Activated naive CD4-positive, alpha-beta T cell treated with anti-CD3 and anti-CD28 coated beads, Interleukin-2, amount 10 ng/mL, durations not matched to agents 7 days and 5 days (primary cell): ENCODE data around the gene NBEA.

Source experiments
- CTCF ChIA-PET: fragments of 350-600 bp; sonication (Branson Sonifier 250); formaldehyde crosslinking; loops from one replicate; lab custom pipeline; 2021; ENCODE audit warnings: antibody characterized with exemption; lab: Charles Lee
- DNase-seq: peaks from one replicate; pipeline ENCODE4 v3.0.0-alpha.2; 2020
- H3K27ac Mint-ChIP-seq: one replicate; pipeline ENCODE4 v1.8.0; 2021; ENCODE audit warnings: mild to moderate bottlenecking, moderate library complexity, mixed read lengths
- H3K27me3 Mint-ChIP-seq: one replicate; pipeline ENCODE4 v1.8.0; 2021; ENCODE audit warnings: mild to moderate bottlenecking, mixed read lengths
- H3K36me3 Mint-ChIP-seq: one replicate; pipeline ENCODE4 v1.8.0; 2021; ENCODE audit warnings: mixed read lengths
- H3K4me1 Mint-ChIP-seq: one replicate; pipeline ENCODE4 v1.8.0; 2021; ENCODE audit warnings: mixed read lengths
- H3K4me3 Mint-ChIP-seq: one replicate; pipeline ENCODE4 v1.8.0; 2021; ENCODE audit warnings: mild to moderate bottlenecking, moderate library complexity, mixed read lengths
- H3K9me3 Mint-ChIP-seq: one replicate; pipeline ENCODE4 v1.8.0; 2021; ENCODE audit warnings: mixed read lengths

NBEA gene

GRCh38 chr13:35208587-35208986 is 266.5 kb downstream of the NBEA start:
- no peaks in the 10 kb centered on the region for H3K36me3 Mint-ChIP-seq
- CTCF ChIA-PET: no interaction called here
- no peak overlapping the region for H3K27ac Mint-ChIP-seq
- no peaks in the 10 kb centered on the region for H3K27me3 Mint-ChIP-seq
- DNase-seq: no peak
- no peak overlapping the region for H3K4me3 Mint-ChIP-seq
- H3K9me3 Mint-ChIP-seq: no peaks in the 10 kb centered on the region
- H3K4me1 Mint-ChIP-seq: no peaks in the 10 kb centered on the region

- CTCF ChIA-PET: no interaction called here
- no peak overlapping the region for H3K4me3 Mint-ChIP-seq
- no peaks in the 10 kb centered on the region for H3K9me3 Mint-ChIP-seq
- no peaks in the 10 kb centered on the region for H3K4me1 Mint-ChIP-seq
- no peak for DNase-seq
- H3K27ac Mint-ChIP-seq: no peak overlapping the region
- no peaks in the 10 kb centered on the region for H3K36me3 Mint-ChIP-seq
- H3K27me3 Mint-ChIP-seq: no peaks in the 10 kb centered on the region
Observed at GRCh38 chr13:35210261-35210660, 268.2 kb downstream of the NBEA start.

GRCh38 chr13:35211949-35212348 is 269.9 kb downstream of the NBEA start:
- Mint-ChIP-seq H3K9me3 (no peaks in the 10 kb centered on the region), H3K4me3 (no peak overlapping the region), H3K36me3 (no peaks in the 10 kb centered on the region), H3K4me1 (no peaks in the 10 kb centered on the region), H3K27ac (no peak overlapping the region), H3K27me3 (no peaks in the 10 kb centered on the region)
- no peak for DNase-seq
- CTCF ChIA-PET: interaction anchor here (0.5 kb wide), 1 partner anchor 1204 kb away, joined by 3 read pairs; no protein-coding TSS in a partner anchor

GRCh38 chr13:35213911-35214310 is 271.8 kb downstream of the NBEA start:
- Mint-ChIP-seq H3K4me3 (no peak overlapping the region), H3K36me3 (no peaks in the 10 kb centered on the region), H3K9me3 (no peaks in the 10 kb centered on the region), H3K4me1 (no peaks in the 10 kb centered on the region), H3K27ac (no peak overlapping the region), H3K27me3 (no peaks in the 10 kb centered on the region)
- CTCF ChIA-PET: no interaction called here
- no peak for DNase-seq

GRCh38 chr13:35216131-35216530 is 274.1 kb downstream of the NBEA start:
- H3K36me3 Mint-ChIP-seq: no peaks in the 10 kb centered on the region
- no peak for DNase-seq
- H3K4me3 Mint-ChIP-seq: no peak overlapping the region
- H3K27me3 Mint-ChIP-seq: no peaks in the 10 kb centered on the region
- CTCF ChIA-PET: no interaction called here
- no peaks in the 10 kb centered on the region for H3K9me3 Mint-ChIP-seq
- no peak overlapping the region for H3K27ac Mint-ChIP-seq
- H3K4me1 Mint-ChIP-seq: no peaks in the 10 kb centered on the region

GRCh38 chr13:35219021-35219420 is 277.0 kb downstream of the NBEA start:
- Mint-ChIP-seq H3K27ac (no peak overlapping the region), H3K4me3 (no peak overlapping the region), H3K4me1 (no peaks in the 10 kb centered on the region), H3K27me3 (no peaks in the 10 kb centered on the region), H3K36me3 (no peaks in the 10 kb centered on the region), H3K9me3 (no peaks in the 10 kb centered on the region)
- DNase-seq: no peak
- CTCF ChIA-PET: no interaction called here

- CTCF ChIA-PET: no interaction called here
- Mint-ChIP-seq H3K4me3 (no peak overlapping the region), H3K27ac (no peak overlapping the region), H3K27me3 (no peaks in the 10 kb centered on the region), H3K4me1 (no peaks in the 10 kb centered on the region), H3K9me3 (no peaks in the 10 kb centered on the region), H3K36me3 (no peaks in the 10 kb centered on the region)
- DNase-seq: no peak
Observed at GRCh38 chr13:35225159-35225558, 283.1 kb downstream of the NBEA start.

GRCh38 chr13:35225582-35225981 is 283.5 kb downstream of the NBEA start:
- Mint-ChIP-seq H3K4me1 (no peaks in the 10 kb centered on the region), H3K27ac (no peak overlapping the region), H3K4me3 (no peak overlapping the region)

GRCh38 chr13:35228536-35228935 is 286.5 kb downstream of the NBEA start:
- no peak overlapping the region for H3K4me3 Mint-ChIP-seq
- no peak overlapping the region for H3K27ac Mint-ChIP-seq

More at GRCh38 chr13:35225582-35225981, 283.5 kb downstream of the NBEA start:
- no peaks in the 10 kb centered on the region for H3K9me3 Mint-ChIP-seq
- CTCF ChIA-PET: no interaction called here
- no peak for DNase-seq
- H3K36me3 Mint-ChIP-seq: no peaks in the 10 kb centered on the region
- no peaks in the 10 kb centered on the region for H3K27me3 Mint-ChIP-seq

GRCh38 chr13:35231426-35231825 is 289.4 kb downstream of the NBEA start:
- no peak overlapping the region for H3K27ac Mint-ChIP-seq

More at GRCh38 chr13:35228536-35228935, 286.5 kb downstream of the NBEA start:
- DNase-seq: no peak
- Mint-ChIP-seq H3K9me3 (no peaks in the 10 kb centered on the region), H3K4me1 (no peaks in the 10 kb centered on the region), H3K27me3 (no peaks in the 10 kb centered on the region), H3K36me3 (no peaks in the 10 kb centered on the region)
- CTCF ChIA-PET: no interaction called here

GRCh38 chr13:35238274-35238673 is 296.2 kb downstream of the NBEA start:
- CTCF ChIA-PET: no interaction called here
- Mint-ChIP-seq H3K36me3 (no peaks in the 10 kb centered on the region), H3K9me3 (no peaks in the 10 kb centered on the region)

More at GRCh38 chr13:35231426-35231825, 289.4 kb downstream of the NBEA start:
- no peaks in the 10 kb centered on the region for H3K36me3 Mint-ChIP-seq
- no peaks in the 10 kb centered on the region for H3K4me1 Mint-ChIP-seq
- H3K9me3 Mint-ChIP-seq: no peaks in the 10 kb centered on the region
- CTCF ChIA-PET: no interaction called here
- DNase-seq: no peak
- H3K27me3 Mint-ChIP-seq: no peaks in the 10 kb centered on the region
- no peak overlapping the region for H3K4me3 Mint-ChIP-seq

GRCh38 chr13:35252536-35253205 is 310.6 kb downstream of the NBEA start:
- Mint-ChIP-seq H3K4me3 (no peak overlapping the region), H3K27me3 (no peaks in the 10 kb centered on the region), H3K27ac (no peak overlapping the region), H3K4me1 (peaks cover 3% of the 10 kb centered on the region), H3K36me3 (no peaks in the 10 kb centered on the region), H3K9me3 (no peaks in the 10 kb centered on the region)
- CTCF ChIA-PET: no interaction called here
- no peak for DNase-seq

More at GRCh38 chr13:35238274-35238673, 296.2 kb downstream of the NBEA start:
- Mint-ChIP-seq H3K27me3 (no peaks in the 10 kb centered on the region), H3K4me3 (no peak overlapping the region), H3K27ac (no peak overlapping the region), H3K4me1 (no peaks in the 10 kb centered on the region)
- DNase-seq: no peak

GRCh38 chr13:35255241-35255640 is 313.2 kb downstream of the NBEA start:
- CTCF ChIA-PET: no interaction called here
- H3K36me3 Mint-ChIP-seq: no peaks in the 10 kb centered on the region
- DNase-seq: no peak
- H3K4me3 Mint-ChIP-seq: no peak overlapping the region
- H3K9me3 Mint-ChIP-seq: no peaks in the 10 kb centered on the region
- no peak overlapping the region for H3K27ac Mint-ChIP-seq
- H3K4me1 Mint-ChIP-seq: peaks cover 3% of the 10 kb centered on the region
- no peaks in the 10 kb centered on the region for H3K27me3 Mint-ChIP-seq

- Mint-ChIP-seq H3K4me3 (no peak overlapping the region), H3K36me3 (no peaks in the 10 kb centered on the region)
- CTCF ChIA-PET: no interaction called here
Observed at GRCh38 chr13:35256459-35257148, 314.5 kb downstream of the NBEA start.

GRCh38 chr13:35260316-35260715 is 318.2 kb downstream of the NBEA start:
- CTCF ChIA-PET: no interaction called here
- DNase-seq: no peak
- no peaks in the 10 kb centered on the region for H3K4me1 Mint-ChIP-seq
- H3K27ac Mint-ChIP-seq: no peak overlapping the region
- peaks cover 2% of the 10 kb centered on the region for H3K9me3 Mint-ChIP-seq
- H3K4me3 Mint-ChIP-seq: no peak overlapping the region
- H3K36me3 Mint-ChIP-seq: no peaks in the 10 kb centered on the region
- H3K27me3 Mint-ChIP-seq: no peaks in the 10 kb centered on the region

More at GRCh38 chr13:35256459-35257148, 314.5 kb downstream of the NBEA start:
- no peak for DNase-seq
- Mint-ChIP-seq H3K4me1 (peaks cover 3% of the 10 kb centered on the region), H3K27me3 (no peaks in the 10 kb centered on the region), H3K9me3 (no peaks in the 10 kb centered on the region), H3K27ac (no peak overlapping the region)
